IMR-90 (cell line): ENCODE data around the gene CHST10.

ENCODE experiments used
- BHLHE40 ChIP-seq: fragments of 150-350 bp; IDR thresholded peaks from 2 replicates; pipeline ENCODE4 v1.6.1; 2016; ENCODE audit warnings: mild to moderate bottlenecking, low read depth, low read length
- CEBPB ChIP-seq: IDR thresholded peaks from 2 replicates; pipeline ENCODE4 v1.6.1; 2012; ENCODE audit warnings: low read depth, low read length, improper control_type of control experiment
- FOS ChIP-seq: fragments of 150-350 bp; IDR thresholded peaks from 2 replicates; pipeline ENCODE4 v1.6.1; 2016; ENCODE audit warnings: low read depth, low read length
- MXI1 ChIP-seq: IDR thresholded peaks from 2 replicates; pipeline ENCODE4 v1.6.1; 2012; ENCODE audit warnings: low read depth, mild to moderate bottlenecking, low read length, moderate library complexity, borderline replicate concordance
- POLR2A ChIP-seq: IDR thresholded peaks from 2 replicates; pipeline ENCODE4 v1.6.1; 2012; ENCODE audit warnings: mild to moderate bottlenecking, low read depth, low read length
- RAD21 ChIP-seq: IDR thresholded peaks from 2 replicates; pipeline ENCODE4 v1.6.1; 2012; ENCODE audit warnings: low read length, improper control_type of control experiment
- RCOR1 ChIP-seq: IDR thresholded peaks from 2 replicates; pipeline ENCODE4 v1.6.1; 2012; ENCODE audit warnings: mild to moderate bottlenecking, low read length, improper control_type of control experiment; ENCODE audit not compliant: insufficient replicate concordance
- RFX5 ChIP-seq: IDR thresholded peaks from 2 replicates; pipeline ENCODE4 v1.8.0; 2012; ENCODE audit warnings: low read depth, mild to moderate bottlenecking, low read length, moderate library complexity
- SMC3 ChIP-seq: fragments of 150-350 bp; IDR thresholded peaks from 2 replicates; pipeline ENCODE4 v1.6.1; 2016; ENCODE audit warnings: low read depth, mild to moderate bottlenecking, antibody characterized with exemption, low read length, moderate library complexity
- USF2 ChIP-seq: fragments of 150-350 bp; IDR thresholded peaks from 2 replicates; pipeline ENCODE4 v1.6.1; 2017; ENCODE audit warnings: mild to moderate bottlenecking, antibody characterized with exemption, low read length, low read depth
- TF ChIP-seq, protein P1 (sequence below): conservative IDR thresholded peaks from 2 replicates; pipeline ENCODE4 v1.5.1; 2012; ENCODE audit warnings: mild to moderate bottlenecking, low read depth, low read length, improper control_type of control experiment

DNA sequence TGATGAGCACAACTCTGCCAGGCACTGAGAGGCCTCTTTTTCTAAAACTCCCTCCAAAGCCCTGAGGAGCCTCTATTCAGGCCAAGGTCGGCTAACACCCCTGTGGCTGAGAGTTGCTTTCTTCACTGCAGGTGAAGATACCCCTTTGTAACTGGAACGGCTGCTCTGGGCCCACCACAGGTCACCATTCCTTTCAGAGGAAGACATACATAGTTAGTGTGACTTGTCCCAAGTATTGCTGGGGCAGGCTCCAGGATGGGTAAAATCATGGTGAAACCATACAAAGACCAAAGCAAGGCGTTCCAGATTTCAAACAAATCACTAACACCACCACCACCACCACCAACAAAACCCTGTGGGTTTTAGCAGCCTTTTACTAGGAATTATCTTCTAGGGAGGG lies 36.8 kb downstream of the CHST10 start:
- TF ChIP-seq, protein P1, sequence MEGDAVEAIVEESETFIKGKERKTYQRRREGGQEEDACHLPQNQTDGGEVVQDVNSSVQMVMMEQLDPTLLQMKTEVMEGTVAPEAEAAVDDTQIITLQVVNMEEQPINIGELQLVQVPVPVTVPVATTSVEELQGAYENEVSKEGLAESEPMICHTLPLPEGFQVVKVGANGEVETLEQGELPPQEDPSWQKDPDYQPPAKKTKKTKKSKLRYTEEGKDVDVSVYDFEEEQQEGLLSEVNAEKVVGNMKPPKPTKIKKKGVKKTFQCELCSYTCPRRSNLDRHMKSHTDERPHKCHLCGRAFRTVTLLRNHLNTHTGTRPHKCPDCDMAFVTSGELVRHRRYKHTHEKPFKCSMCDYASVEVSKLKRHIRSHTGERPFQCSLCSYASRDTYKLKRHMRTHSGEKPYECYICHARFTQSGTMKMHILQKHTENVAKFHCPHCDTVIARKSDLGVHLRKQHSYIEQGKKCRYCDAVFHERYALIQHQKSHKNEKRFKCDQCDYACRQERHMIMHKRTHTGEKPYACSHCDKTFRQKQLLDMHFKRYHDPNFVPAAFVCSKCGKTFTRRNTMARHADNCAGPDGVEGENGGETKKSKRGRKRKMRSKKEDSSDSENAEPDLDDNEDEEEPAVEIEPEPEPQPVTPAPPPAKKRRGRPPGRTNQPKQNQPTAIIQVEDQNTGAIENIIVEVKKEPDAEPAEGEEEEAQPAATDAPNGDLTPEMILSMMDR, result no peak
- TF ChIP-seq CEBPB, result no peak
- TF ChIP-seq RCOR1, result no peak
- no peak for TF ChIP-seq USF2
- no peak for TF ChIP-seq POLR2A
- no peak for TF ChIP-seq SMC3
- TF ChIP-seq FOS, result no peak
- TF ChIP-seq MXI1, result no peak
- no peak for TF ChIP-seq BHLHE40
- TF ChIP-seq RFX5, result no peak
- no peak for TF ChIP-seq RAD21
